ENCODE measurements around the gene PHLDB1.

Gene PHLDB1

DNA sequence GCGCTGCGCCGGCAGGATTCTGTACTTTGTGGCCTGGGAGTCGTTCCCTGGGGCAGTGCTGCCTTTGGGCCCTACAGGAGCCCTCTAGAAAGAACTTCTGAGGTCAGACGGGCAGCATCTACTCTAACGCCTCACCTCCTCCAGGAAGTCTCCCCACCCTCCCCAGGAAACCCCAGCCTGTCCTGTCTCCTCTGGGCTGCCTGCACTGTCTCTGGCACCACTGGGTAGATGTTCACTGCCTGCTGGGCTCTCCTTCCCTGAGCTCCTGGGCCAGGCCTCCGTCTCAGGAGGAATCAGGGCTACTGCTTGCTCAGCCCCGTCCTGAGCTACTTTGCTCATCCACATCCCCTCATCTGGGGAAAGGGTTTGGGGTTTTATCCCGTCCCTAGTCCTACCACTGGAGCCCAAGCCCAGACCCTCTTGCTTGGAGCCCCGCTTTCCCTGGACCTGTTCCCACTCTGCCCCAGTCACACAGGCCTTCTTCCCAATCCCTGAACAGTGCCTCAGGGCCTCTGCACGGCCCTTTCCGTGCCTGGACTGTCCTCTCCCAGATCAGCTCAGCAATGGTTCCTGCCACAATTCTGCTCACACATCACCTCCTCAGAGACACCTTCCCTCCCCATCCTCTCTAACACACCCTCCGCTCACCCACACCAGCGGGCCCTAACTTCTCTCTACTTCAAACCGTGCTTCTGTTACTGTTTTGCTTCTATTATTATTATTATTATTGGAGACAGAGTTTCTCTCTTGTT lies 83.3 kb downstream of the PHLDB1 start:
- CTCF ChIA-PET: interaction anchor here (0.8 to 2.5 kb wide), 20 partner anchors 17 to 631 kb away, joined by 3 to 16 read pairs (median 4); partner anchors contain the start of gene UPK2
- Mint-ChIP-seq H3K36me3 (no peaks in the 10 kb centered on the region), H3K4me1 (peaks cover 51% of the 10 kb centered on the region), H3K27me3 (peaks cover 34% of the 10 kb centered on the region), H3K4me3 (no peak overlapping the region), H3K9me3 (peaks cover 3% of the 10 kb centered on the region), H3K27ac (peak overlapping the region; percentile 55)
- peak; percentile 28 for DNase-seq

GRCh38 chr11:118691926-118692830 lies 84.8 kb downstream of the PHLDB1 start:
- H3K36me3 Mint-ChIP-seq: no peaks in the 10 kb centered on the region
- peak overlapping the region; percentile 20 for H3K27ac Mint-ChIP-seq
- peaks cover 3% of the 10 kb centered on the region for H3K9me3 Mint-ChIP-seq
- no peak overlapping the region for H3K4me3 Mint-ChIP-seq
- peaks cover 51% of the 10 kb centered on the region for H3K4me1 Mint-ChIP-seq
- peaks cover 28% of the 10 kb centered on the region for H3K27me3 Mint-ChIP-seq
- CTCF ChIA-PET: interaction anchor here (1.0 to 1.5 kb wide), 2 partner anchors 9 to 265 kb away, joined by 4 read pairs; no protein-coding TSS in a partner anchor
- peak; percentile 65 for DNase-seq

DNA sequence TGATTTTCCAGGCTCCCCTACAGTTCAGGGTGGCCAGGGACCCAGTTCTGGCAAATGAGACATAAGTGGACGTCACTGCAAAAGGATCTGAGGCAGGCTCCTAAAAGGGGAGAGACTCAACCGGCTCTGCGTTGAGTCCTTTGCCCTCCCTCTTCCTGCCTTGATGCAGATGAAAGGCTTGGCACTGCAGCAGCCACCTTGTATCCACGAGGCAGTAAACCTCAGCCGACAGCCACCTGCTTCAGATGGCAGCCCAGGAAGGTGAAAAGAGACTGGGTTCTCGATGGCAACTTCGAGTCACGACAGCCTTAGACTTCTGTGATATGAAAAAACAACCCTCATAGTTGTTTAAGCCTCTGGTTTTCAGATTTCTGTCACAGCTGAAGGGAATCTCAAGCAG lies 86.8 kb downstream of the PHLDB1 start:
- no peak for DNase-seq
- Mint-ChIP-seq H3K4me1 (peaks cover 46% of the 10 kb centered on the region), H3K27me3 (peaks cover 22% of the 10 kb centered on the region), H3K4me3 (no peak overlapping the region), H3K27ac (peak overlapping the region; percentile 28), H3K36me3 (no peaks in the 10 kb centered on the region), H3K9me3 (peaks cover 3% of the 10 kb centered on the region)
- CTCF ChIA-PET: interaction anchor here (1.2 to 1.3 kb wide), 2 partner anchors 100 to 212 kb away, joined by 3 to 4 read pairs; no protein-coding TSS in a partner anchor

GRCh38 chr11:118694771-118695170 lies 87.4 kb downstream of the PHLDB1 start:
- peaks cover 3% of the 10 kb centered on the region for H3K9me3 Mint-ChIP-seq
- DNase-seq: no peak
- H3K27me3 Mint-ChIP-seq: peaks cover 22% of the 10 kb centered on the region
- H3K4me3 Mint-ChIP-seq: no peak overlapping the region
- H3K4me1 Mint-ChIP-seq: peaks cover 51% of the 10 kb centered on the region
- peaks cover 2% of the 10 kb centered on the region for H3K36me3 Mint-ChIP-seq
- no peak overlapping the region for H3K27ac Mint-ChIP-seq
- CTCF ChIA-PET: interaction anchor here (1.2 to 1.3 kb wide), 2 partner anchors 97 to 100 kb away, joined by 4 read pairs; partner anchors contain the start of gene DDX6

DNA sequence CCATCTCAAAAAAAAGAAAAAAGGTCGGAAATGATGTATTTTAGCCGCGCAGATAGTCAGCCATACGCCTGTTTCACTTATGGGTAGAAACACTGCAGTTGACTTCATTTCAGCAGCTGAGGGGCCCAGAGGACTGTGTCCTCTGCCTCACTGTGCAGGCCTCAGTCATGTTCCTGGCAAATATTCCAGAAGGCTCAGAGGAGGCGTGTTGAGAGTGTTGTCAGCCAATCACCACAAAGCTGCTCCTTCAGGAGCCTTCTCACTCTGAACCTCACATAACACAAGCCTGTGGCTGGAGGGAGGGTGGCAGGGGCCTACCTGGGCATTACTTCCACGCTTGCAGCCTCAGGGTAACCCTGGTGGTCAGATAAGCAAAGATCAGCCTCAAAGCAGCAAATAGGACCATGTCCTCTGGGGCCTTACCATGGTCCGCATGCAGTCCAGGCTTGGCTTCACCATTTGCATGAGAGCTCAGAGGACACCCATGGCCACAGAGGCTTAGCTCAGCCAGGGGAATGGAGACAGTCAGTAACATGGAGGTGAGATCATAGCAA lies 89.3 kb downstream of the PHLDB1 start:
- H3K4me1 Mint-ChIP-seq: peaks cover 42% of the 10 kb centered on the region
- CTCF ChIA-PET: interaction anchor here (0.6 to 1.4 kb wide), 3 partner anchors 8 to 10 kb away, joined by 3 to 6 read pairs (median 4); no protein-coding TSS in a partner anchor
- peaks cover 22% of the 10 kb centered on the region for H3K27me3 Mint-ChIP-seq
- H3K36me3 Mint-ChIP-seq: peaks cover 7% of the 10 kb centered on the region
- peaks cover 11% of the 10 kb centered on the region for H3K9me3 Mint-ChIP-seq
- no peak overlapping the region for H3K4me3 Mint-ChIP-seq
- DNase-seq: no peak
- H3K27ac Mint-ChIP-seq: no peak overlapping the region

DNA sequence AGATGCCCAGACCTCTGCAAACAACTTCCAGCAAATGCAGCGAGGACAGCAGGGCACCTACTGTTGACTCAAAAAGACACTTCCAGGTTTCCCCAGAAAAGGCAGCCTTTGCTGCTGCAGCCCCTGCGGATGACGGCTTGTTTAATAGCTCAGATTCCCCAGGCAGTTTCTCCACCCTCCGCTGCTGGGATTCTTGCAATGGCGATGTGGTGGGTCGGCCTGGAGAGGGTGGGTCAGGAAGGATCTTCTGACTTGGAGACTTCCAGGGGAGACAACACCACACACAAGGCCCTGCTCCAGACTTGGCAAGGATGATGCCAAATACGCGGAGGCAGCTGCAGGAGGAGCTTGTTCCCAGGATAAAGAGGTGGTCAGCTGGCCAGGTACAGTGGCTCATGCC lies 89.9 kb downstream of the PHLDB1 start:
- H3K4me3 Mint-ChIP-seq: no peak overlapping the region
- H3K9me3 Mint-ChIP-seq: peaks cover 11% of the 10 kb centered on the region
- H3K36me3 Mint-ChIP-seq: peaks cover 7% of the 10 kb centered on the region
- no peak overlapping the region for H3K27ac Mint-ChIP-seq
- H3K27me3 Mint-ChIP-seq: peaks cover 17% of the 10 kb centered on the region
- CTCF ChIA-PET: interaction anchor here (0.6 to 1.4 kb wide), 2 partner anchors 7 to 8 kb away, joined by 3 to 6 read pairs; no protein-coding TSS in a partner anchor
- peaks cover 36% of the 10 kb centered on the region for H3K4me1 Mint-ChIP-seq
- no peak for DNase-seq

GRCh38 chr11:118699506-118700220 lies 92.2 kb downstream of the PHLDB1 start:
- peak overlapping the region; percentile 13 for H3K4me3 Mint-ChIP-seq
- peak; percentile 79 for DNase-seq
- peaks cover 8% of the 10 kb centered on the region for H3K9me3 Mint-ChIP-seq
- CTCF ChIA-PET: interaction anchor here (1.0 to 1.4 kb wide), 2 partner anchors 10 to 42 kb away, joined by 3 to 5 read pairs; no protein-coding TSS in a partner anchor
- peaks cover 7% of the 10 kb centered on the region for H3K36me3 Mint-ChIP-seq
- H3K27ac Mint-ChIP-seq: peak overlapping the region; percentile 96
- peaks cover 3% of the 10 kb centered on the region for H3K27me3 Mint-ChIP-seq
- H3K4me1 Mint-ChIP-seq: peaks cover 33% of the 10 kb centered on the region

DNA sequence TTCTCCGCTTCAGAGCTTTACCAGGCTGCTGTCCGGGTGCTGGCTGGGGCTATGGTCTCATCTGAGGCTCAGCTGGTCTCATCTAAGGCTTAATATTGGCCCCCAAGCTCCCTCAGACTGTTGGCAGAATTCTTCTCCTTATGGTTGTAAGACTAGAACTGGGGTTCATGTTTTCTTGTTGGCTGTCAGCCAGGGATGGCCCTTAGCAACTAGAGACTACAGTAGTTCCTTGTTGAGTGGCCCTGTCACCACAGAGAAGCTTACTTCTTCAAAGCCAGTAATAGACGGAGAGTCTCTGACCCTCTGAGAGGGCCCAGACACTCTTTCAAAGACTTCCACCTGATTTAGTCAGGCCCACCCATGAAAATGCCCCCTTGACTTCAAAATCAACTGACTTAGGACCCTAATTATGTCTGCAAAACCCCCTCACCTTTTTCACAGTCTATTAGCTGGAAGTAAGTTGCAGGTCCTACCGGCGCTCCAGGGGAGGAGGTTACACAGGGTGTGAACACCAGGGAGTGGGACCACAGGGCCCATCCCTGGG lies 96.2 kb downstream of the PHLDB1 start:
- Mint-ChIP-seq H3K36me3 (peaks cover 7% of the 10 kb centered on the region), H3K27me3 (peaks cover 25% of the 10 kb centered on the region), H3K4me3 (no peak overlapping the region), H3K4me1 (peaks cover 45% of the 10 kb centered on the region), H3K9me3 (peaks cover 8% of the 10 kb centered on the region), H3K27ac (no peak overlapping the region)
- DNase-seq: no peak
- CTCF ChIA-PET: no interaction called here

GRCh38 chr11:118705111-118705741 lies 97.8 kb downstream of the PHLDB1 start:
- H3K9me3 Mint-ChIP-seq: peaks cover 3% of the 10 kb centered on the region
- DNase-seq: peak; percentile 76
- H3K4me3 Mint-ChIP-seq: peak overlapping the region; percentile 1
- peaks cover 29% of the 10 kb centered on the region for H3K27me3 Mint-ChIP-seq
- peaks cover 3% of the 10 kb centered on the region for H3K36me3 Mint-ChIP-seq
- peak overlapping the region; percentile 85 for H3K27ac Mint-ChIP-seq
- H3K4me1 Mint-ChIP-seq: peaks cover 32% of the 10 kb centered on the region
- CTCF ChIA-PET: interaction anchor here (0.7 to 1.6 kb wide), 4 partner anchors 8 to 49 kb away, joined by 3 to 10 read pairs (median 5); no protein-coding TSS in a partner anchor

DNA sequence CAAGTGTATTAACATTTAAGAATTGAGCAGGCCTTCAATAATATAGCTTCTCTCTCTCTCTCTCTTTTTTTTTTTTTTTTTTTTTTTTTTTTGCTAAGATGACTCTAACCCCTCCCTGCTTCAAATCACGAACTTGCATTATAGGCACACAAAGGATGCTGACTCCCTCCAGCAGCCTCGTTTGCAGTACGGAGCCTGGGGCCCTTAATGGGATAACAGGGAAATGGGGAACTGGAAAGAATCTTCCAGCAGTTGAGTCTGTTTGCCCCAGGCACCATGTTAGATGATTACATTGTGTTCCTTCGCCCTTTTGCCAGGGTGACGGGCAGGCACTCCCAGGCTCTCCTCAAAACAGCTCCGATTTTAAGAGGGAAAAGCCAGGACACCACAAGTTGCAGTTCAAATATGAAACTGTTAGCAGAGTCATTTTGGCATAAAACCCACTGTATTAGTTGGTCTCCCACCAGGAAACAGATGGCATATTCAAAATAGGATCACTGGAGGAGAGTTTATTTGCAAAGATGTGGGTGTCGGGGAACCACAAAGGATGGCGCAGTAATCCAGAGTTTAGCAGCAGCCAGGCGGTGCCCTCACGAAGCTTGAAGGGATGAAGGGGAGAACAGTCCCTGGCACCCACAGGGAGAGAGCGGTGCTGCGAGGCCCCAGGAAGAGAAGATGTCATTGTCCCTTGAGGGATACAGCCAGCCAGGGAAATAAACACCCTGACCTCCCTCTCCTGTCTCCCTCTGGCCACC lies 98.6 kb downstream of the PHLDB1 start:
- no peak overlapping the region for H3K4me3 Mint-ChIP-seq
- DNase-seq: no peak
- CTCF ChIA-PET: interaction anchor here (0.7 to 1.6 kb wide), 2 partner anchors 9 to 17 kb away, joined by 3 to 10 read pairs; no protein-coding TSS in a partner anchor
- H3K36me3 Mint-ChIP-seq: no peaks in the 10 kb centered on the region
- peaks cover 29% of the 10 kb centered on the region for H3K4me1 Mint-ChIP-seq
- H3K27me3 Mint-ChIP-seq: peaks cover 29% of the 10 kb centered on the region
- no peaks in the 10 kb centered on the region for H3K9me3 Mint-ChIP-seq
- H3K27ac Mint-ChIP-seq: peak overlapping the region; percentile 85

DNA sequence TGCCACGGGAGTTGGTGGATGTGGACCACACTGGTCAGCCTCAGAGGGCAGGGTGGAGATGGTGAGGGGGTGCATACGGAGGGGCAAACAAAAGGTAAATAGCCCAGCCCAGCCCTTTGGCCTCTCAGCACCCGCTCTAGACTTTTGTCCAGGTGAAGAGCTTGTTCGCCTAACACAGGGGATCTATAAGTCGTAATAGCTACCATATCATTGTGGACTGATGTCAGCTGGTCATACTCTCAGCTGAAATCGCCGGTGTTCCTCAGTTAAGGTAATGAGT lies 99.1 kb downstream of the PHLDB1 start:
- Mint-ChIP-seq H3K27ac (no peak overlapping the region), H3K9me3 (no peaks in the 10 kb centered on the region), H3K36me3 (no peaks in the 10 kb centered on the region), H3K27me3 (peaks cover 29% of the 10 kb centered on the region), H3K4me1 (peaks cover 29% of the 10 kb centered on the region), H3K4me3 (no peak overlapping the region)
- no peak for DNase-seq
- CTCF ChIA-PET: no interaction called here
